WTC11 (cell line): ENCODE data around the gene RAD23A.

Experiments used
- ATF2 ChIP-seq: sonication (generic); formaldehyde crosslinking; IDR thresholded peaks from 2 replicates; pipeline ENCODE4 v1.8.1; 2022; ENCODE audit warnings: low read depth, missing genetic modification reagents, borderline replicate concordance
- CBFB ChIP-seq: sonication (generic); formaldehyde crosslinking; IDR thresholded peaks from 2 replicates; pipeline ENCODE4 v1.8.1; 2022; ENCODE audit warnings: mild to moderate bottlenecking, low read depth, missing genetic modification reagents
- CTCF ChIP-seq: fragments of 200-600 bp; IDR thresholded peaks from 2 replicates; pipeline ENCODE4 v1.8.0; 2022; ENCODE audit warnings: antibody characterized with exemption
- ELF4 ChIP-seq: sonication (generic); formaldehyde crosslinking; IDR thresholded peaks from 2 replicates; pipeline ENCODE4 v1.8.1; 2022; ENCODE audit warnings: low read depth, mild to moderate bottlenecking, moderate library complexity, missing genetic modification reagents
- NFE2L1 ChIP-seq: sonication (generic); formaldehyde crosslinking; IDR thresholded peaks from 2 replicates; pipeline ENCODE4 v1.8.1; 2023; ENCODE audit warnings: missing genetic modification reagents
- NFYB ChIP-seq: sonication (generic); formaldehyde crosslinking; conservative IDR thresholded peaks from 2 replicates; pipeline ENCODE4 v1.8.0; 2022; ENCODE audit warnings: low read depth, missing genetic modification reagents
- SP1 ChIP-seq: sonication (generic); formaldehyde crosslinking; conservative IDR thresholded peaks from 2 replicates; pipeline ENCODE4 v1.8.1; 2022; ENCODE audit warnings: missing genetic modification reagents
- TCF7 ChIP-seq: sonication (generic); formaldehyde crosslinking; IDR thresholded peaks from 2 replicates; pipeline ENCODE4 v1.8.0; 2022; ENCODE audit warnings: mild to moderate bottlenecking, low read depth, missing genetic modification reagents, moderate library complexity
- TEAD4 ChIP-seq: sonication (generic); formaldehyde crosslinking; IDR thresholded peaks from 2 replicates; pipeline ENCODE4 v1.8.0; 2022; ENCODE audit warnings: mild to moderate bottlenecking, missing genetic modification reagents
- USF2 ChIP-seq: sonication (generic); formaldehyde crosslinking; IDR thresholded peaks from 2 replicates; pipeline ENCODE4 v1.8.1; 2023; ENCODE audit warnings: mild to moderate bottlenecking, missing genetic modification reagents, moderate library complexity
- ZBTB21 ChIP-seq: sonication (generic); formaldehyde crosslinking; IDR thresholded peaks from 2 replicates; pipeline ENCODE4 v1.8.1; 2023; ENCODE audit warnings: mild to moderate bottlenecking, missing genetic modification reagents, borderline replicate concordance

GRCh38 chr19:13001166-13001501 lies 55.5 kb downstream of the RAD23A start:
- no peak for TF ChIP-seq TEAD4 (CRISPR knock-in tag)
- TF ChIP-seq ELF4 (CRISPR knock-in tag) = no peak
- TF ChIP-seq CTCF = no peak
- TF ChIP-seq ATF2 (CRISPR knock-in tag) = no peak
- no peak for TF ChIP-seq SP1 (CRISPR knock-in tag)
- no peak for TF ChIP-seq NFE2L1 (CRISPR knock-in tag)
- TF ChIP-seq CBFB = no peak
- no peak for TF ChIP-seq USF2 (CRISPR knock-in tag)
- no peak for TF ChIP-seq TCF7
- no peak for TF ChIP-seq ZBTB21 (CRISPR knock-in tag)
- no peak for TF ChIP-seq NFYB (CRISPR knock-in tag)
